H1 (cell line): Measurements from ENCODE around the gene AAK1. TPM values are rescaled to one million over a fixed set of nuclear protein-coding genes. Genes with fewer than 3 reads are reported as not detected.

Source experiments
- CHD2 ChIP-seq: IDR thresholded peaks from 2 replicates; pipeline ENCODE4 v1.6.1; 2012; ENCODE audit warnings: low read length, improper control_type of control experiment
- POU5F1 ChIP-seq: IDR thresholded peaks from 2 replicates; pipeline ENCODE4 v1.6.1; 2011; ENCODE audit warnings: low read depth, mild to moderate bottlenecking, low read length, moderate library complexity
- polyA plus RNA-seq, 7 experiments: library from polyadenylated mRNA; depleted of rRNA in 3 of 7; stranded (reverse) in 5 of 7; unstranded in 2 of 7; fragments of >200 nt in 5 of 7; fragments of 200-250 nt in 2 of 7; gene quantifications; 1 replicate in 5 of 7; 2 replicates in 1 of 7; 4 replicates in 1 of 7; pipeline versions ENCODE4 v1.2.1 to v1.2.3, GENCODE V29; 2011 to 2013; ENCODE audit warnings: missing spikeins in 2 of 7, mixed read lengths in 2 of 7
- total RNA-seq: library from RNA; stranded (reverse); fragmentation: NEBNext Ultra II Directional; extraction: Animal tissue kit (Norgen Biotek cat#: 25700); gene quantifications from 2 replicates; pipeline ENCODE4 v1.2.1, GENCODE V29; 2021

The AAK1 gene
- total and polyA plus RNA-seq, 2 of the 8 experiments (the other 6 are each of a cell fraction or from before 2014, with no cell fraction given) = 10.0 to 40.5 TPM

DNA sequence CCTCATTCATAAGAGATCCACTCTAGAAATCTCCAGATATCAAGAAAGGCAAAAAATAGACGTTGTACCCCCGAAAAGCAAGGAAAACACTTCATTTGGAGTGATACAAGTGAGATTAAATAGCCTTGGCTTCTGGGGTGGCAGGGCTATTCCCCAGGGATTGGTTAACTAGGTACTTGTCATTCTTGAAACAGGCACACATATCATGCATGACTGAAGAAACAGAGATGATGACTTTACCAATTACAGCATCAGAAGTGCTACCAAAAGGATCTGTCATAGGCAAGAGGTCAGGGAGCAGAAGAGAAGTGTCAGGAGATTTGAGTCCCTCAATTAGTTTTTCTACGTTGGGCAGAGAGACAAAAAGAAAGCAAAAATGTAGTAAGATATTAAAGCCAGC lies 161.1 kb downstream of the AAK1 start (continued):
- TF ChIP-seq POU5F1 (no peak), CHD2 (no peak)
